ENCODE data around the gene JMJD6.
"Not testable (repeated sequence)": the region's sequence is repeated elsewhere in the genome, so short reads cannot be mapped to it uniquely, and the experiment has no call there.

Gene JMJD6

GRCh38 chr17:76723812-76724211 is 2.6 kb downstream of the JMJD6 start:
- Histone ChIP-seq H3K9me3 (ENCODE audit: insufficient read depth, low read depth, low read length) (no peaks in the 10 kb centered on the region), H3K79me2 (ENCODE audit: insufficient read depth, low read length) (peaks cover 81% of the 10 kb centered on the region), H3K4me1 (ENCODE audit: insufficient read depth, low read length, poor library complexity, severe bottlenecking) (peaks cover 52% of the 10 kb centered on the region), H4K20me1 (ENCODE audit: insufficient read depth, low read length, poor library complexity, severe bottlenecking) (peaks cover 49% of the 10 kb centered on the region), H3K9me2 (replicated peaks; ENCODE audit: low read depth, low read length) (no peaks in the 10 kb centered on the region), H3K9ac (ENCODE audit: low read depth, low read length, poor library complexity, severe bottlenecking) (peak overlapping the region; percentile 86), H2AFZ (ENCODE audit: low read length) (no peak overlapping the region), H3F3A (ENCODE audit: low read depth) (0 out of 2 replicates have a peak, but pooled peaks cover 3% of the 10 kb centered on the region), H3K36me3 (ENCODE audit: insufficient read depth, low read length) (peaks cover 44% of the 10 kb centered on the region), H3K4me2 (ENCODE audit: low read depth, low read length, poor library complexity, severe bottlenecking) (peak overlapping the region; percentile 99), H3K4me3 (ENCODE audit: low read length, poor library complexity, severe bottlenecking) (peak overlapping the region; percentile 90), H3K27me3 (ENCODE audit: insufficient read depth, low read length, poor library complexity, severe bottlenecking) (no peaks in the 10 kb centered on the region)
- TF ChIP-seq EZH2phosphoT487 (IDR thresholded peaks at IDR 0.05; ENCODE audit: borderline replicate concordance): no peak
- TF ChIP-seq CTCF (conservative IDR thresholded peaks at IDR 0.05; ENCODE audit: low read length): no peak

GRCh38 chr17:76722977-76723376 is 3.4 kb downstream of the JMJD6 start:
- H3K36me3 ChIP-seq (ENCODE audit: insufficient read depth, low read length): peaks cover 52% of the 10 kb centered on the region
- not testable (repeated sequence) for H3K9me3 ChIP-seq (ENCODE audit: insufficient read depth, low read depth, low read length); H3K27me3 ChIP-seq (ENCODE audit: insufficient read depth, low read length, poor library complexity, severe bottlenecking); H3K9me2 ChIP-seq (replicated peaks; ENCODE audit: low read depth, low read length); H2AFZ ChIP-seq (ENCODE audit: low read length); H3F3A ChIP-seq (ENCODE audit: low read depth); H3K9ac ChIP-seq (ENCODE audit: low read depth, low read length, poor library complexity, severe bottlenecking)
- peaks cover 49% of the 10 kb centered on the region for H3K4me1 ChIP-seq (ENCODE audit: insufficient read depth, low read length, poor library complexity, severe bottlenecking)
- H3K79me2 ChIP-seq (ENCODE audit: insufficient read depth, low read length): peaks cover 73% of the 10 kb centered on the region
- H3K4me3 ChIP-seq (ENCODE audit: low read length, poor library complexity, severe bottlenecking): peak overlapping the region; percentile 1
- peaks cover 47% of the 10 kb centered on the region for H4K20me1 ChIP-seq (ENCODE audit: insufficient read depth, low read length, poor library complexity, severe bottlenecking)
- H3K4me2 ChIP-seq (ENCODE audit: low read depth, low read length, poor library complexity, severe bottlenecking): peak overlapping the region; percentile 99

GRCh38 chr17:76722279-76722678 is 4.1 kb downstream of the JMJD6 start:
- Histone ChIP-seq H3F3A (ENCODE audit: low read depth) (no peaks in the 10 kb centered on the region), H3K27me3 (ENCODE audit: insufficient read depth, low read length, poor library complexity, severe bottlenecking) (no peaks in the 10 kb centered on the region), H3K4me1 (ENCODE audit: insufficient read depth, low read length, poor library complexity, severe bottlenecking) (peaks cover 43% of the 10 kb centered on the region), H3K4me3 (ENCODE audit: low read length, poor library complexity, severe bottlenecking) (peak overlapping the region; percentile 42), H3K36me3 (ENCODE audit: insufficient read depth, low read length) (peaks cover 56% of the 10 kb centered on the region), H3K9me2 (replicated peaks; ENCODE audit: low read depth, low read length) (no peaks in the 10 kb centered on the region), H3K79me2 (ENCODE audit: insufficient read depth, low read length) (peaks cover 66% of the 10 kb centered on the region), H2AFZ (ENCODE audit: low read length) (no peak overlapping the region), H3K9me3 (ENCODE audit: insufficient read depth, low read depth, low read length) (no peaks in the 10 kb centered on the region), H3K4me2 (ENCODE audit: low read depth, low read length, poor library complexity, severe bottlenecking) (peak overlapping the region; percentile 48), H4K20me1 (ENCODE audit: insufficient read depth, low read length, poor library complexity, severe bottlenecking) (peaks cover 40% of the 10 kb centered on the region), H3K9ac (ENCODE audit: low read depth, low read length, poor library complexity, severe bottlenecking) (peak overlapping the region; percentile 52)
- TF ChIP-seq EZH2phosphoT487 (IDR thresholded peaks at IDR 0.05; ENCODE audit: borderline replicate concordance): no peak
- no peak for TF ChIP-seq CTCF (conservative IDR thresholded peaks at IDR 0.05; ENCODE audit: low read length)

- Histone ChIP-seq H3K9ac (ENCODE audit: low read depth, low read length, poor library complexity, severe bottlenecking) (peak overlapping the region; percentile 52), H2AFZ (ENCODE audit: low read length) (no peak overlapping the region), H4K20me1 (ENCODE audit: insufficient read depth, low read length, poor library complexity, severe bottlenecking) (peaks cover 34% of the 10 kb centered on the region), H3K9me3 (ENCODE audit: insufficient read depth, low read depth, low read length) (no peaks in the 10 kb centered on the region), H3K79me2 (ENCODE audit: insufficient read depth, low read length) (peaks cover 63% of the 10 kb centered on the region), H3K36me3 (ENCODE audit: insufficient read depth, low read length) (peaks cover 63% of the 10 kb centered on the region), H3K4me1 (ENCODE audit: insufficient read depth, low read length, poor library complexity, severe bottlenecking) (peaks cover 43% of the 10 kb centered on the region), H3K4me3 (ENCODE audit: low read length, poor library complexity, severe bottlenecking) (no peak overlapping the region), H3K27me3 (ENCODE audit: insufficient read depth, low read length, poor library complexity, severe bottlenecking) (no peaks in the 10 kb centered on the region), H3K9me2 (replicated peaks; ENCODE audit: low read depth, low read length) (no peaks in the 10 kb centered on the region), H3F3A (ENCODE audit: low read depth) (no peaks in the 10 kb centered on the region), H3K4me2 (ENCODE audit: low read depth, low read length, poor library complexity, severe bottlenecking) (peak overlapping the region; percentile 48)
- TF ChIP-seq CTCF (conservative IDR thresholded peaks at IDR 0.05; ENCODE audit: low read length): no peak
- no peak for TF ChIP-seq EZH2phosphoT487 (IDR thresholded peaks at IDR 0.05; ENCODE audit: borderline replicate concordance)
Measured at GRCh38 chr17:76721463-76721862, 4.9 kb downstream of the JMJD6 start.

Measured in Loucy (cell line).